Body of pancreas (tissue), 4 donors: ENCODE measurements around the gene AFG1L. TPM values are rescaled to one million over a fixed set of nuclear protein-coding genes. Genes with fewer than 3 reads are reported as not detected.

ENCODE experiments used
- ATAC-seq: fragments of 150-250 bp; one replicate; pipeline ENCODE4 v1.9.1; 2016
- DNase-seq, 4 donors: peaks; one replicate each; pipeline ENCODE4 v3.0.0-alpha.2; 2019
- H3K27ac ChIP-seq, 4 donors: fragments of 200-600 bp; sonication (generic); 1 replicate in 3 of 4; 2 replicates in 1 of 4; pipeline versions ENCODE4 v1.5.1 to v1.6.1; 2016 to 2019; ENCODE audit warnings: mild to moderate bottlenecking in 1 of 4, mixed read lengths in 1 of 4, moderate library complexity in 1 of 4
- H3K27me3 ChIP-seq, 2 donors: fragments of 200-600 bp; sonication (generic); one replicate each; pipeline ENCODE4 v1.6.0; 2016; ENCODE audit warnings: mild to moderate bottlenecking in 1 of 2
- H3K36me3 ChIP-seq, 2 donors: fragments of 200-600 bp; sonication (generic); replicated peaks in 1 of 2; 2 replicates each; pipeline ENCODE4 v1.5.1; 2016; ENCODE audit warnings: low read depth in 2 of 2; ENCODE audit not compliant: insufficient read depth in 1 of 2
- H3K4me1 ChIP-seq: fragments of 200-600 bp; sonication (generic); one replicate; pipeline ENCODE4 v1.6.0; 2016
- H3K4me3 ChIP-seq, 2 donors: fragments of 200-600 bp; sonication (generic); 1 replicate in 1 of 2; 2 replicates in 1 of 2; pipeline ENCODE4 v1.5.1; 2016 to 2019
- H3K9me3 ChIP-seq, 3 donors: fragments of 200-600 bp; sonication (generic); 1 replicate in 2 of 3; 2 replicates in 1 of 3; pipeline ENCODE4 v1.5.1; 2016
- CTCF ChIP-seq, 7 experiments: fragments of 450-650 bp in 4 of 7; fragments of 200-600 bp in 3 of 7; sonication (generic) in 3 of 7; IDR thresholded peaks; one replicate each; pipeline ENCODE4 v1.5.1; 2016 to 2019; ENCODE audit warnings: antibody characterized with exemption in 7 of 7
- POLR2A ChIP-seq, 3 donors: fragments of 450-650 bp; IDR thresholded peaks; one replicate each; pipeline ENCODE4 v1.6.1; 2016; ENCODE audit warnings: antibody characterized with exemption in 3 of 3, mild to moderate bottlenecking in 2 of 3
- WGBS, 2 donors: methylation state at CpG; one replicate each; pipeline ENCODE4 v1.1.5; 2017; 5-methylcytosine and 5-hydroxymethylcytosine counted together
- intact Hi-C: fragments of 100-400 bp; cut with DNase I; formaldehyde crosslinking; loops from one replicate; pipeline ENCODE4 v1.15.1; 2023
- total RNA-seq, 2 donors: library from RNA; depleted of rRNA; stranded (reverse); fragments of >200 nt; gene quantifications; one replicate each; pipeline ENCODE4 v1.1.0, GENCODE V29; 2016

The AFG1L gene
- total RNA-seq, 2 donors from 2014 or later, result 1.6 to 4.0 TPM

- 89 to 90% methylated on average over 2 of the region's 2 CpGs for WGBS, 2 donors
- no peaks in the 10 kb centered on the region for H3K9me3 ChIP-seq
- ATAC-seq, result no peak
Measured at GRCh38 chr6:108330806-108331205, 36.0 kb downstream of the AFG1L start.

GRCh38 chr6:108331982-108332381, 37.1 kb downstream of the AFG1L start:
- Histone ChIP-seq H3K4me1 (no peaks in the 10 kb centered on the region), H3K4me3 (no peak overlapping the region), H3K36me3 (no peaks in the 10 kb centered on the region), H3K9me3 (no peaks in the 10 kb centered on the region), H3K27ac (no peak overlapping the region), H3K27me3 (no peaks in the 10 kb centered on the region)
- intact Hi-C loops, result no loop called here
- DNase-seq, result no peak
- no peak for ATAC-seq
- no peak for TF ChIP-seq CTCF (IDR thresholded peaks at IDR 0.05)
- no peak for TF ChIP-seq POLR2A (IDR thresholded peaks at IDR 0.05)

More at GRCh38 chr6:108330806-108331205, 36.0 kb downstream of the AFG1L start:
- no peaks in the 10 kb centered on the region for H3K36me3 ChIP-seq
- intact Hi-C loops, result no loop called here
- H3K27me3 ChIP-seq, result no peaks in the 10 kb centered on the region
- H3K4me1 ChIP-seq, result no peaks in the 10 kb centered on the region
- no peak overlapping the region for H3K4me3 ChIP-seq
- TF ChIP-seq CTCF (IDR thresholded peaks at IDR 0.05) (no peak), POLR2A (IDR thresholded peaks at IDR 0.05) (no peak)
- H3K27ac ChIP-seq, result no peak overlapping the region
- no peak for DNase-seq

GRCh38 chr6:108336971-108337370, 42.1 kb downstream of the AFG1L start:
- no peaks in the 10 kb centered on the region for H3K4me1 ChIP-seq
- no peaks in the 10 kb centered on the region for H3K36me3 ChIP-seq
- whole genome bisulfite sequencing, 2 donors, result 80 to 83% methylated on average over 3 of the region's 3 CpGs
- no peak for TF ChIP-seq CTCF (IDR thresholded peaks at IDR 0.05)
- TF ChIP-seq POLR2A (IDR thresholded peaks at IDR 0.05), result no peak
- no peak overlapping the region for H3K27ac ChIP-seq
- intact Hi-C loops, result no loop called here
- no peak overlapping the region for H3K4me3 ChIP-seq
- H3K9me3 ChIP-seq, result no peaks in the 10 kb centered on the region
- ATAC-seq (no peak), DNase-seq (no peak)
- no peaks in the 10 kb centered on the region for H3K27me3 ChIP-seq

- H3K9me3 ChIP-seq, result no peaks in the 10 kb centered on the region
- H3K4me3 ChIP-seq, result no peak overlapping the region
- no peaks in the 10 kb centered on the region for H3K27me3 ChIP-seq
- no peak for DNase-seq
- no peak overlapping the region for H3K27ac ChIP-seq
- 92 to 96% methylated on average over 3 of the region's 3 CpGs for WGBS, 2 donors
- intact Hi-C loops, result no loop called here
- TF ChIP-seq CTCF (IDR thresholded peaks at IDR 0.05) (no peak), POLR2A (IDR thresholded peaks at IDR 0.05) (no peak)
- no peaks in the 10 kb centered on the region for H3K36me3 ChIP-seq
- no peaks in the 10 kb centered on the region for H3K4me1 ChIP-seq
- ATAC-seq, result no peak
Measured at GRCh38 chr6:108337721-108338120, 42.9 kb downstream of the AFG1L start.

GRCh38 chr6:108341372-108341771, 46.5 kb downstream of the AFG1L start:
- no peak for TF ChIP-seq POLR2A (IDR thresholded peaks at IDR 0.05)
- TF ChIP-seq CTCF (IDR thresholded peaks at IDR 0.05), result no peak
- H3K27ac ChIP-seq, result no peak overlapping the region
- H3K9me3 ChIP-seq, result no peaks in the 10 kb centered on the region
- DNase-seq, result no peak
- H3K4me1 ChIP-seq, result no peaks in the 10 kb centered on the region
- WGBS, 2 donors, result 73 to 74% methylated on average over 2 of the region's 2 CpGs
- no peaks in the 10 kb centered on the region for H3K36me3 ChIP-seq
- H3K27me3 ChIP-seq, result no peaks in the 10 kb centered on the region
- ATAC-seq, result no peak
- no peak overlapping the region for H3K4me3 ChIP-seq
- intact Hi-C loops, result no loop called here
